Vagina (tissue), 2 donors: ENCODE measurements around the gene GUCD1. TPM values are rescaled to one million over a fixed set of nuclear protein-coding genes. Genes with fewer than 3 reads are reported as not detected.

Source experiments
- DNase-seq, 2 donors: peaks; one replicate each; pipeline ENCODE4 v3.0.0-alpha.2; 2017; ENCODE audit errors: extremely low spot score in 2 of 2
- H3K27ac ChIP-seq: fragments of 200-600 bp; sonication (generic); one replicate; pipeline ENCODE4 v1.5.1; 2019
- H3K27me3 ChIP-seq: fragments of 200-600 bp; sonication (generic); one replicate; pipeline ENCODE4 v1.5.1; 2019
- H3K36me3 ChIP-seq, 2 donors: fragments of 200-600 bp; sonication (generic); one replicate each; pipeline ENCODE4 v1.5.1; 2017 to 2019
- H3K4me1 ChIP-seq: fragments of 200-600 bp; sonication (generic); one replicate; pipeline ENCODE4 v1.5.1; 2019
- H3K4me3 ChIP-seq, 2 donors: fragments of 200-600 bp; sonication (generic); 1 replicate in 1 of 2; 2 replicates in 1 of 2; pipeline ENCODE4 v1.5.1; 2016 to 2019
- H3K9me3 ChIP-seq: fragments of 200-600 bp; sonication (generic); one replicate; pipeline ENCODE4 v1.5.1; 2019
- POLR2A ChIP-seq, 2 donors: fragments of 450-650 bp; IDR thresholded peaks; one replicate each; pipeline ENCODE4 v1.6.1; 2017; ENCODE audit warnings: antibody characterized with exemption in 2 of 2, mild to moderate bottlenecking in 2 of 2, moderate library complexity in 2 of 2
- POLR2AphosphoS5 ChIP-seq, 2 donors: sonication (generic); formaldehyde crosslinking; IDR thresholded peaks; one replicate each; pipeline ENCODE4 v1.9.0; 2017; ENCODE audit warnings: antibody characterized with exemption in 2 of 2, mild to moderate bottlenecking in 2 of 2, low read depth in 1 of 2; ENCODE audit not compliant: insufficient read depth in 1 of 2
- intact Hi-C: fragments of 100-400 bp; cut with DNase I; formaldehyde crosslinking; loops from one replicate; pipeline ENCODE4 v1.15.1; 2023
- total RNA-seq: library from RNA; depleted of rRNA; stranded (reverse); fragments of >200 nt; gene quantifications from one replicate; pipeline ENCODE4 v1.2.3, GENCODE V29; 2016
- TF ChIP-seq, protein P1 (sequence below), 3 experiments: fragments of 450-650 bp in 2 of 3; fragments of 200-600 bp in 1 of 3; sonication (generic) in 1 of 3; IDR thresholded peaks; one replicate each; pipeline ENCODE4 v1.5.1; 2017 to 2019; ENCODE audit warnings: antibody characterized with exemption in 3 of 3, mild to moderate bottlenecking in 2 of 3, moderate library complexity in 2 of 3

GUCD1 gene
- total RNA-seq, 1 donor from 2014 or later, result 81.8 TPM

DNA sequence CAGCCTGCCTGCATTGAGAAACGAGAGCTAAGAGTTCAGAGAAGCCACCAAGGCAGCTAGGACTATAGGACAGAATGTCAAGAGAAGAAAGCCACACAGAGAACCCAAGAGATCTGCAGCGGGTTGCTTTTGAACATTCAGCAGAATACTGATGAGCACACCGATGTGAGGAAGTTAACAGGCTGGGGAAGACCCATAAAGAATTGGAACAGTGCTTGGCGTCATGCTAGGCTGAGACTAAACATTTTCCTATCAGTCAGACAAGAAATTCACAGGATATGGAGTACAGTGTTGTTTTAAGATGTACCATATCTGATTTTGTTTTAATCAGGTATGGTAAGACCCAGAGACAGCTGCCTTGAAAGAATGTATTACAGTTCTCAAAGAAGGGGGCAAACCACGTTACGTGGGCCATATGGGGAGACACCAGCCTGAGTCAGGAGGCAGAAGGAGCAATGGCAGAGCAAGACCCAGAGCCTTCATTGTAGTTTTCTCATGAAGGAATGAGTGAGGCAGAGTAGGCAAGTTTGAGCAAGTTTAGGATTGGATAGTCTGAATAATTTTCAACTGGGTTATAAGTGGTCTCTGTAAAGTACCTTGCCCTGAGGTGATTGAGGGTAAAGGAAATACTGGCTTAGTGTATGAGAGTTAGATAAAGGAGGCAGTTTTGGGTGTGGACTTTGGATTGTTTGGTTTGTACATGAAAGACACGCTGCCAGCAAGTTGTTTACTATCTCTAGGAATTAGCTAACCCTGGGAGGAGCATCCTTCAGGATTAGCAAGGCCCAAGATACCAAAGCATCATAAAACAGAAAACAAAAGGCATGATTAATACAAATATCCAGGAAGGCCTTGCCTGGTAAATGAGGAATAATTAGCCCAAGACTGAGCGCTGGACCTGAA lies 23.7 kb upstream of the GUCD1 start:
- no peaks in the 10 kb centered on the region for H3K9me3 ChIP-seq
- H3K4me1 ChIP-seq, result peaks cover 45% of the 10 kb centered on the region
- intact Hi-C loops, result no loop called here
- H3K27me3 ChIP-seq, result no peaks in the 10 kb centered on the region
- no peak overlapping the region for H3K4me3 ChIP-seq
- DNase-seq, result no peak
- H3K36me3 ChIP-seq, result peaks cover 0 to 10% of the 10 kb centered on the region in 2 donors
- TF ChIP-seq, protein P1, sequence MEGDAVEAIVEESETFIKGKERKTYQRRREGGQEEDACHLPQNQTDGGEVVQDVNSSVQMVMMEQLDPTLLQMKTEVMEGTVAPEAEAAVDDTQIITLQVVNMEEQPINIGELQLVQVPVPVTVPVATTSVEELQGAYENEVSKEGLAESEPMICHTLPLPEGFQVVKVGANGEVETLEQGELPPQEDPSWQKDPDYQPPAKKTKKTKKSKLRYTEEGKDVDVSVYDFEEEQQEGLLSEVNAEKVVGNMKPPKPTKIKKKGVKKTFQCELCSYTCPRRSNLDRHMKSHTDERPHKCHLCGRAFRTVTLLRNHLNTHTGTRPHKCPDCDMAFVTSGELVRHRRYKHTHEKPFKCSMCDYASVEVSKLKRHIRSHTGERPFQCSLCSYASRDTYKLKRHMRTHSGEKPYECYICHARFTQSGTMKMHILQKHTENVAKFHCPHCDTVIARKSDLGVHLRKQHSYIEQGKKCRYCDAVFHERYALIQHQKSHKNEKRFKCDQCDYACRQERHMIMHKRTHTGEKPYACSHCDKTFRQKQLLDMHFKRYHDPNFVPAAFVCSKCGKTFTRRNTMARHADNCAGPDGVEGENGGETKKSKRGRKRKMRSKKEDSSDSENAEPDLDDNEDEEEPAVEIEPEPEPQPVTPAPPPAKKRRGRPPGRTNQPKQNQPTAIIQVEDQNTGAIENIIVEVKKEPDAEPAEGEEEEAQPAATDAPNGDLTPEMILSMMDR (IDR thresholded peaks at IDR 0.05), result no peak
- H3K27ac ChIP-seq, result peak overlapping the region; percentile 1

DNA sequence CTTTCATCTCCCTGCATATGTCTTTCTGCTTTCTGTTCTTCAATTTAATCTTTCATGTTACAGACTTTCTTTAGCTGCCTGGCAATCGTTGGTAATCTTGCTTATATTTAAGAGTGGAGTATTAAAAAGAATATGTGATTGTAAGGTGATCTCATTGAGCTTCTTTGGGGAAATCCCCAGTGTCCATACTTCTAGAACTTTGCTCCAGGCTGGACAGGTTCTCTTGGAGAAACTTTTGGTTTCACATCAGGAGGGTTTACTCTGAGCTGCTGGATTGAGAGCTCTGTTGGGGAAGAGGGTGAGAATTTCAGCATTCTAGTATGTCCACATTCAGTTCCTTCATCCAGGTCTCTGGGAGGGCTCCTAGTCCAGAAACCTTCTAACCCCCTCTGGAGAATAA lies 21.8 kb upstream of the GUCD1 start:
- Histone ChIP-seq H3K27ac (no peak overlapping the region), H3K9me3 (no peaks in the 10 kb centered on the region), H3K36me3 (peaks cover 0 to 28% of the 10 kb centered on the region in 2 donors), H3K4me3 (no peak overlapping the region), H3K27me3 (no peaks in the 10 kb centered on the region), H3K4me1 (peaks cover 31% of the 10 kb centered on the region)
- TF ChIP-seq, protein P1 (IDR thresholded peaks at IDR 0.05), result no peak
- TF ChIP-seq POLR2A (IDR thresholded peaks at IDR 0.05), result no peak
- TF ChIP-seq POLR2AphosphoS5 (IDR thresholded peaks at IDR 0.05; ENCODE audit: insufficient read depth in 1 of 2, low read depth in 1 of 2), result no peak
- intact Hi-C loops, result no loop called here
- no peak for DNase-seq

DNA sequence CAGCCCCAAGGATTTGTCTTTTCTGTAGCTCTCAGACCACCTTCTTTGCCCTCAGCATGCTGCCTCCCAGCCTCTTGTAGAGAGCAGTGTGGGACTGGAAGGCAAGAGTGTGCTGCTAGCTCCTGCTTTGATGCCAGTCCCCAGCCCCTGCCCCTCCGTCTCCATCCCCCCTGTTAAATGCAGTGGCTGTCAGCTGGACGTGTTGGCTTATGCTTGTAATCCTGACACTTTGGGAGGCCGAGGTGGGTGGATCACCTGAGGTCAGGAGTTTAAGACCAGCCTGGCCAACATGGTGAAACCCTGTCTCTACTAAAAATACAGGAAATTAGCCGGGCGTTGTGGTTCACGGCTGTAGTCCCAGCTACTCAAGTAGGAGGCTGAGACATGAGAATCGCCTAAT lies 16.3 kb upstream of the GUCD1 start:
- intact Hi-C loops, result no loop called here
- peaks cover 0 to 60% of the 10 kb centered on the region in 2 donors for H3K36me3 ChIP-seq
- TF ChIP-seq POLR2A (IDR thresholded peaks at IDR 0.05), result no peak
- TF ChIP-seq, protein P1 (IDR thresholded peaks at IDR 0.05), result no peak
- no peak for TF ChIP-seq POLR2AphosphoS5 (IDR thresholded peaks at IDR 0.05; ENCODE audit: insufficient read depth in 1 of 2, low read depth in 1 of 2)
- DNase-seq, result no peak
- H3K27ac ChIP-seq, result no peak overlapping the region
- no peaks in the 10 kb centered on the region for H3K27me3 ChIP-seq
- no peaks in the 10 kb centered on the region for H3K9me3 ChIP-seq
- peaks cover 9% of the 10 kb centered on the region for H3K4me1 ChIP-seq
- H3K4me3 ChIP-seq, result no peak overlapping the region

DNA sequence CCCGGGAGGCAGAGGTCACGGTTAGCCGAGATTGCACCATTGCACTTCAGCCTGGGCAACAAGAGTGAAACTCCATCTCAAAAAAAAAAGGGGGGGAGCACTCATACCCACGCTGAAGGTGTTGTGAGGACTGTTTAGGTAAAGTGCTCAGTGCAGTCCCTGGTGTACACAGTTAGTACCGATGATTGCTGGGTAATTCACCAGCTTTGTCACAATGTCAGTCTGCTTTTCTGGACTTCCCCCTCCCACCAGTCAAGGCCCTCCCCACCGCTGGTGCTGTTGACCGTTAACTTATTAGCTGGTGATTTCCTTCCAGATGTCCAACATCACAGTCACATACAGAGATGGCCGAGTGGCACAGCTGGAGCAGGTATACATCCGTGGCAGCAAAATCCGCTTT lies 12.7 kb upstream of the GUCD1 start:
- Histone ChIP-seq H3K27ac (no peak overlapping the region), H3K9me3 (no peaks in the 10 kb centered on the region), H3K27me3 (no peaks in the 10 kb centered on the region), H3K36me3 (peaks cover 0 to 41% of the 10 kb centered on the region in 2 donors), H3K4me3 (no peak overlapping the region), H3K4me1 (peaks cover 42% of the 10 kb centered on the region)
- no peak for DNase-seq
- no peak for TF ChIP-seq POLR2AphosphoS5 (IDR thresholded peaks at IDR 0.05; ENCODE audit: insufficient read depth in 1 of 2, low read depth in 1 of 2)
- TF ChIP-seq POLR2A (IDR thresholded peaks at IDR 0.05), result no peak
- TF ChIP-seq, protein P1 (IDR thresholded peaks at IDR 0.05), result no peak
- intact Hi-C loops, result no loop called here

DNA sequence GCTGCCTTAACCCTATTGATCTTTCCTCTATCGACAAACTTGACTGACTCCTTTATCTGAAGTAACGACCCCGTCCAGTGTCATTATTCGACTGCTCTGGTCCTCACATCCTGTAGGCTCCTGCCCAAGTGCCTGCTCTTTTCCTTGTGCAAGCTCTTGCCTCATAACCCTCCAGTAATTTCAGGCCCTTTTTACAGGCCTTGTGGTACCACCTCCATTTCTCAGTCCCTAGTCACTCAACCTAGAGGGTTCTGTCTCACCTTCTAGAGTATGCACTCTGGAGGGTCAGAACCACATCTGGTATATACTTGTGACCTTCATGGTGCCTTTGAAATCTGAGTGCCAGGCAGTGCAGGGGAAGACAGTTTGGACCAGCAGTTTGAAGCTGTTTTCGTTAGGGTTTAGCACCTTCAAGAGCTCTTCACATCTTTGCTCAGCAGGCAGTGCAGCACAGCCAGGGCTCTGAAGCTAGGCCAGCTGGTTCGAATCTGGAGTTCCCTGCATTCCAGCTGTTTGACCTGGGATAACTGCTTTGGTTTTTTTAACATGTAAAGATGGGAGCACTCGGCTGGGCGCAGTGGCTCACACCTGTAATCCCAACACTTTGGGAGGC lies 12.1 kb upstream of the GUCD1 start:
- no peaks in the 10 kb centered on the region for H3K27me3 ChIP-seq
- DNase-seq, result no peak
- intact Hi-C loops, result no loop called here
- H3K4me3 ChIP-seq, result no peak overlapping the region
- no peaks in the 10 kb centered on the region for H3K9me3 ChIP-seq
- peaks cover 48% of the 10 kb centered on the region for H3K4me1 ChIP-seq
- peaks cover 0 to 36% of the 10 kb centered on the region in 2 donors for H3K36me3 ChIP-seq
- H3K27ac ChIP-seq, result no peak overlapping the region
- no peak for TF ChIP-seq POLR2AphosphoS5 (IDR thresholded peaks at IDR 0.05; ENCODE audit: insufficient read depth in 1 of 2, low read depth in 1 of 2)
- no peak for TF ChIP-seq POLR2A (IDR thresholded peaks at IDR 0.05)
- TF ChIP-seq, protein P1 (IDR thresholded peaks at IDR 0.05), result no peak
